GM23248 (cell line): ENCODE data around the gene DGKG. TPM values are rescaled to one million over a fixed set of nuclear protein-coding genes. Genes with fewer than 3 reads are reported as not detected.

ENCODE experiments used
- DNase-seq: peaks from one replicate; pipeline ENCODE4 v3.0.0-alpha.2; 2015
- H2AFZ ChIP-seq: fragments of 200-600 bp; sonication (generic); 2 replicates; pipeline ENCODE4 v1.6.1; 2016; ENCODE audit warnings: antibody characterized with exemption
- H3F3A ChIP-seq: fragments of 200-600 bp; sonication (generic); 2 replicates; pipeline ENCODE4 v1.6.1; 2016; ENCODE audit warnings: mild to moderate bottlenecking, antibody characterized with exemption, mixed run types; ENCODE audit not compliant: insufficient read depth
- H3K27ac ChIP-seq: fragments of 200-600 bp; sonication (generic); 2 replicates; pipeline ENCODE4 v1.5.1; 2016; ENCODE audit warnings: mild to moderate bottlenecking
- H3K27me3 ChIP-seq: fragments of 200-600 bp; sonication (generic); replicated peaks from 2 replicates; pipeline ENCODE4 v1.6.1; 2016; ENCODE audit warnings: mild to moderate bottlenecking; ENCODE audit not compliant: insufficient read depth
- H3K36me3 ChIP-seq: fragments of 200-600 bp; sonication (generic); 2 replicates; pipeline ENCODE4 v1.6.1; 2016; ENCODE audit warnings: low read depth, mild to moderate bottlenecking
- H3K4me1 ChIP-seq: fragments of 200-600 bp; sonication (generic); 2 replicates; pipeline ENCODE4 v1.6.1; 2016; ENCODE audit warnings: mild to moderate bottlenecking; ENCODE audit not compliant: insufficient read depth
- H3K4me2 ChIP-seq: fragments of 200-600 bp; sonication (generic); one replicate; pipeline ENCODE4 v1.6.1; 2016; ENCODE audit warnings: mild to moderate bottlenecking; ENCODE audit not compliant: unreplicated experiment
- H3K4me3 ChIP-seq: fragments of 200-600 bp; sonication (generic); 2 replicates; pipeline ENCODE4 v1.5.1; 2016; ENCODE audit warnings: mild to moderate bottlenecking
- H3K79me2 ChIP-seq: fragments of 200-600 bp; sonication (generic); 2 replicates; pipeline ENCODE4 v1.6.1; 2016; ENCODE audit warnings: mild to moderate bottlenecking; ENCODE audit not compliant: insufficient read depth
- H3K9ac ChIP-seq: fragments of 200-600 bp; sonication (generic); 2 replicates; pipeline ENCODE4 v1.6.1; 2016; ENCODE audit warnings: mild to moderate bottlenecking
- H3K9me2 ChIP-seq: fragments of 200-600 bp; sonication (generic); 2 replicates; pipeline ENCODE4 v1.6.1; 2016; ENCODE audit warnings: mixed run types, mild to moderate bottlenecking, moderate library complexity; ENCODE audit not compliant: insufficient read depth
- H3K9me3 ChIP-seq: fragments of 200-600 bp; sonication (generic); one replicate; pipeline ENCODE4 v1.6.1; 2017; ENCODE audit warnings: low read depth
- H4K20me1 ChIP-seq: fragments of 200-600 bp; sonication (generic); 2 replicates; pipeline ENCODE4 v1.6.0; 2016; ENCODE audit not compliant: insufficient read depth
- EZH2 ChIP-seq: fragments of 200-600 bp; sonication (generic); IDR thresholded peaks from 2 replicates; pipeline ENCODE4 v1.6.1; 2018; ENCODE audit warnings: antibody characterized with exemption, mild to moderate bottlenecking; ENCODE audit not compliant: insufficient read depth, poor library complexity, severe bottlenecking
- EZH2phosphoT487 ChIP-seq: fragments of 200-600 bp; sonication (generic); IDR thresholded peaks from 2 replicates; pipeline ENCODE4 v1.6.1; 2018; ENCODE audit warnings: antibody characterized with exemption, moderate library complexity, mild to moderate bottlenecking, low read depth; ENCODE audit not compliant: insufficient read depth
- WGBS, 2 experiments: methylation state at CpG; one replicate each; pipeline ENCODE4 v1.1.6; 2015 to 2017; ENCODE audit warnings: low lambda C conversion rate in 2 of 2, low coverage in 1 of 2; ENCODE audit errors: missing lambda C conversion rate in 2 of 2; 5-methylcytosine and 5-hydroxymethylcytosine counted together
- in situ Hi-C: fragments of 300-500 bp; cut with MboI; formaldehyde crosslinking; loops from 2 replicates; pipeline ENCODE4 v1.15.0; 2020
- polyA plus RNA-seq: library from polyadenylated mRNA; unstranded; fragments of >200 nt; fragmentation: Nextera tagmentation; extraction: Ambion mirVana; gene quantifications from 2 replicates; pipeline ENCODE4 v1.2.1, GENCODE V29; 2016
- total RNA-seq: library from RNA; depleted of rRNA; stranded (reverse); fragments of >200 nt; shearing (Covaris generic); gene quantifications from 2 replicates; pipeline ENCODE4 v1.2.3, GENCODE V29; 2014

Gene DGKG
- total and polyA plus RNA-seq, 2 experiments from 2014 or later, result not detected

DNA sequence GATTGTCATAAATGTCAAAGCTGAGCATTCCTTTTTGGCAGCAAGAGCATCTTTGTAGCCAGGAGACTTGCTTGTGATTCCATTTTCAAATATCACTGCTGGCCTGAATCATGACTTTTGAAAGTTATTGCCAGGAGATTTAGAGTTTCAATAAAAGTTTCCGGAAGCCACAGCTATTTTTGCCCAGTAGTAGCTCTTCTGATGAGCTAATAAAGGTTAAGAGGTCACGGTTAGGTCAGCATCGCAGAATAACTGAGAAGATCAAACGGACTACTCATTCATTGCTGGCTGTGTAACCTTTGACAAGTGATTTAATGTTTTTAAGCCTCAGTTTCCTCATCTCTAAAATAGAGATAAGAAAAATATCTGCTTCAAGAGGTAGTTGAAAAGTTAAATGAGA, 148.1 kb downstream of the DGKG start:
- H3F3A ChIP-seq, result no peaks in the 10 kb centered on the region
- WGBS, 2 experiments, result 67 to 70% methylated on average over 4 of the region's 4 CpGs
- H3K4me2 ChIP-seq, result no peak overlapping the region
- H3K27ac ChIP-seq, result no peak overlapping the region
- H4K20me1 ChIP-seq, result no peaks in the 10 kb centered on the region
- no peak overlapping the region for H3K9ac ChIP-seq
- no peaks in the 10 kb centered on the region for H3K79me2 ChIP-seq
- DNase-seq, result no peak
- H2AFZ ChIP-seq, result no peak overlapping the region
- H3K36me3 ChIP-seq, result no peaks in the 10 kb centered on the region
- in situ Hi-C loops, result no loop called here
- TF ChIP-seq EZH2phosphoT487 (no peak), EZH2 (no peak)
- H3K9me2 ChIP-seq, result no peaks in the 10 kb centered on the region
- peaks cover 11% of the 10 kb centered on the region for H3K4me1 ChIP-seq
- H3K4me3 ChIP-seq, result no peak overlapping the region
- no peaks in the 10 kb centered on the region for H3K9me3 ChIP-seq
- H3K27me3 ChIP-seq, result peaks cover 15% of the 10 kb centered on the region

GRCh38 chr3:186212611-186213010, 149.4 kb downstream of the DGKG start:
- H3K9ac ChIP-seq, result no peak overlapping the region
- H3K27ac ChIP-seq, result no peak overlapping the region
- in situ Hi-C loops, result no loop called here
- TF ChIP-seq EZH2, result no peak
- no peak for TF ChIP-seq EZH2phosphoT487
- H2AFZ ChIP-seq, result no peak overlapping the region
- H3K79me2 ChIP-seq, result no peaks in the 10 kb centered on the region
- H3K9me2 ChIP-seq, result no peaks in the 10 kb centered on the region
- no peaks in the 10 kb centered on the region for H4K20me1 ChIP-seq
- H3K27me3 ChIP-seq, result peaks cover 15% of the 10 kb centered on the region
- no peak overlapping the region for H3K4me3 ChIP-seq
- H3K4me2 ChIP-seq, result no peak overlapping the region
- no peaks in the 10 kb centered on the region for H3K36me3 ChIP-seq
- H3K4me1 ChIP-seq, result peaks cover 11% of the 10 kb centered on the region
- DNase-seq, result no peak
- H3K9me3 ChIP-seq, result no peaks in the 10 kb centered on the region
- no peaks in the 10 kb centered on the region for H3F3A ChIP-seq
- WGBS, 2 experiments, result 46 to 50% methylated on average over 3 of the region's 3 CpGs

- Histone ChIP-seq H4K20me1 (no peaks in the 10 kb centered on the region), H3K79me2 (no peaks in the 10 kb centered on the region), H3F3A (no peaks in the 10 kb centered on the region), H3K9me3 (no peaks in the 10 kb centered on the region), H3K36me3 (no peaks in the 10 kb centered on the region), H3K4me3 (no peak overlapping the region), H3K9me2 (no peaks in the 10 kb centered on the region), H3K27ac (no peak overlapping the region), H3K9ac (no peak overlapping the region), H3K27me3 (peaks cover 15% of the 10 kb centered on the region; the same call in 1 of the 2 replicates), H3K4me2 (no peak overlapping the region), H3K4me1 (peaks cover 11% of the 10 kb centered on the region), H2AFZ (peak overlapping the region; percentile 86; the same call in 1 of the 2 replicates)
- TF ChIP-seq EZH2phosphoT487, result no peak
- TF ChIP-seq EZH2, result no peak
- 92 to 94% methylated on average over 9 of the region's 9 CpGs for WGBS, 2 experiments
- in situ Hi-C loops, result no loop called here
- DNase-seq, result no peak
Measured at GRCh38 chr3:186210852-186211500, 151.1 kb downstream of the DGKG start.

DNA sequence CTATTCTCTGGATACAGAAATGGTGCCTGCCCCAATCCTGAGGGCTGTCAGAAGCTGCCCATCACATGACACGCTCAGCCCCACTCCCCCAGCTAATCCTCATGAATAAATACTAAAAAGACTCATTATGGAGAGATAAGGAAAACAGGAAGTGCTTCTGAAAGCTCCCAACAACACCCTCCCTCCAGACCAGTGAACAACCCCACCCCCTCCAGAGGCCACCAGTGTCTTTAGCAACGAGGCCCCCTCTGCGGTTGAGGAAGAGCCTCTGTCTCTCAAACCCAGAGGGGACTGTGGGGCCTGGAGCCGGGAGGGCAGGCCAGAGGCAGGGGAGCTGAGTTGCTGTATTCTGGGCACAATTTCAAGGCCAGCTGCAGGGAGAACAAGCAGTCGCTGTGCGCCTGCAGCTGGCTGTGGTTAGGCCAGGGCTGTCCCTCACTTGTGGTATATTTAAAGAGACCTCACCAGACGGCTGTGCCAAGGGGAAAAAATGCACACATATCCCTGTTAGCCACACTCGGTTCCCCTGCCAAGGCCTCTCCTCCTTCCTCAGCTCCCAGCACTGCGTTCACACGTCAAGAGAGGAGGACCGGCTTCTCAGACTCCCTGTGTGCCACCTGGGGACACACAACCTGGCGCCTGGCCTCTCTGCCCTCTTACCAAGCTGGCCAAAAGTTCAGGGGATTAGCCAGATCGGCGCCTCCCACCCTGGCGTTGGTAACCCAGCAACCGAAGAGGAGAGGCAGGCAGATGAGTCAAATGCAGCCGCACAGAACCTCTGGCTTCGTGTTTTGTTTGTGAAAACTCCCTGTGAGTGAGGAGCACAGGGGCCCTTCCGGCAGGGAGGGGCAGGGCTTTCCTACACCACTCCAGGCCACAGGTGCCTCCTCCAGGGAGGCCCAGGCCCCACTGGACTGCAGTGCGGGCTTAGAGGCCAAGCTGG, 152.0 kb downstream of the DGKG start:
- H3K4me1 ChIP-seq, result peaks cover 11% of the 10 kb centered on the region
- WGBS, 2 experiments, result 10 to 12% methylated on average over 20 of the region's 20 CpGs
- H2AFZ ChIP-seq, result peak overlapping the region; percentile 86
- H3K36me3 ChIP-seq, result no peaks in the 10 kb centered on the region
- DNase-seq, result peak; percentile 80
- H4K20me1 ChIP-seq, result no peaks in the 10 kb centered on the region
- in situ Hi-C loops, result no loop called here
- H3K27me3 ChIP-seq, result peaks cover 15% of the 10 kb centered on the region; the same call in 1 of the 2 replicates
- H3K9me2 ChIP-seq, result no peaks in the 10 kb centered on the region
- no peaks in the 10 kb centered on the region for H3K79me2 ChIP-seq
- peak overlapping the region; percentile 69 for H3K4me2 ChIP-seq
- H3K27ac ChIP-seq, result no peak overlapping the region
- H3K9ac ChIP-seq, result peak overlapping the region; percentile 46
- H3K4me3 ChIP-seq, result peak overlapping the region; percentile 58
- H3K9me3 ChIP-seq, result no peaks in the 10 kb centered on the region
- TF ChIP-seq EZH2phosphoT487, result no peak
- H3F3A ChIP-seq, result no peaks in the 10 kb centered on the region
